ENCODE results near the gene NEDD4. TPM values are rescaled to one million over a fixed set of nuclear protein-coding genes. Genes with fewer than 3 reads are reported as not detected.
"Not testable (repeated sequence)": the region's sequence is repeated elsewhere in the genome, so short reads cannot be mapped to it uniquely, and the experiment has no call there.

Gene NEDD4
- total RNA-seq, 6 donors from 2014 or later: 8.4 to 18.8 (median 10.5) TPM

GRCh38 chr15:55786341-55786740 is 207.1 kb downstream of the NEDD4 start:
- TF ChIP-seq CTCF (IDR thresholded peaks at IDR 0.05) (no peak), EP300 (IDR thresholded peaks at IDR 0.05) (no peak), POLR2AphosphoS5 (IDR thresholded peaks at IDR 0.05) (no peak), POLR2A (IDR thresholded peaks at IDR 0.05) (no peak)
- Histone ChIP-seq H3K27me3 (no peaks in the 10 kb centered on the region), H3K4me1 (no peaks in the 10 kb centered on the region), H3K4me3 (no peak overlapping the region), H3K36me3 (no peaks in the 10 kb centered on the region), H3K27ac (no peak overlapping the region), H3K9me3 (peaks cover 0 to under 1% (median 0%) of the 10 kb centered on the region in 4 donors)
- WGBS, 2 donors: 86 to 98% methylated on average over 3 of the region's 3 CpGs
- ATAC-seq (ENCODE audit: low FRiP score in 2 of 2) (no peak), DNase-seq (no peak)

GRCh38 chr15:55785593-55785992 is 207.8 kb downstream of the NEDD4 start:
- whole genome bisulfite sequencing, 2 donors: 73 to 74% methylated on average over 6 to 9 of the region's 9 CpGs
- not testable (repeated sequence) for H3K36me3 ChIP-seq; ATAC-seq (ENCODE audit: low FRiP score in 2 of 2)

GRCh38 chr15:55784286-55784685 is 209.1 kb downstream of the NEDD4 start:
- no peak for ATAC-seq (ENCODE audit: low FRiP score in 2 of 2)
- Histone ChIP-seq H3K27ac (no peak overlapping the region), H3K4me1 (no peaks in the 10 kb centered on the region), H3K36me3 (no peaks in the 10 kb centered on the region), H3K9me3 (peaks cover 0 to 6% (median 0%) of the 10 kb centered on the region in 4 donors), H3K4me3 (no peak overlapping the region), H3K27me3 (no peaks in the 10 kb centered on the region)
- no peak for DNase-seq
- TF ChIP-seq POLR2A (IDR thresholded peaks at IDR 0.05) (no peak), EP300 (IDR thresholded peaks at IDR 0.05) (no peak), POLR2AphosphoS5 (IDR thresholded peaks at IDR 0.05) (no peak), CTCF (IDR thresholded peaks at IDR 0.05) (no peak)

More at GRCh38 chr15:55785593-55785992, 207.8 kb downstream of the NEDD4 start:
- not testable (repeated sequence) for H3K27me3 ChIP-seq, H3K4me3 ChIP-seq, H3K27ac ChIP-seq, H3K9me3 ChIP-seq, H3K4me1 ChIP-seq
- DNase-seq: peak in 1 of 2 donors; percentile 58

- Histone ChIP-seq H3K36me3 (no peaks in the 10 kb centered on the region), H3K4me1 (no peaks in the 10 kb centered on the region), H3K27me3 (no peaks in the 10 kb centered on the region), H3K27ac (no peak overlapping the region), H3K9me3 (peaks cover 0 to 6% (median 0%) of the 10 kb centered on the region in 4 donors), H3K4me3 (no peak overlapping the region)
- ATAC-seq (ENCODE audit: low FRiP score in 2 of 2): no peak
- no peak for DNase-seq
- 74 to 78% methylated on average over 3 of the region's 3 CpGs for WGBS, 2 donors
- TF ChIP-seq CTCF (IDR thresholded peaks at IDR 0.05): no peak
- TF ChIP-seq POLR2A (IDR thresholded peaks at IDR 0.05): no peak
- no peak for TF ChIP-seq EP300 (IDR thresholded peaks at IDR 0.05)
- TF ChIP-seq POLR2AphosphoS5 (IDR thresholded peaks at IDR 0.05): no peak
Measured at GRCh38 chr15:55782901-55783300, 210.5 kb downstream of the NEDD4 start.

GRCh38 chr15:55780292-55780691 is 213.1 kb downstream of the NEDD4 start:
- peaks cover 0 to 6% (median 0%) of the 10 kb centered on the region in 4 donors for H3K9me3 ChIP-seq
- WGBS, 2 donors: 19 to 64% methylated on average over 2 of the region's 2 CpGs
- ATAC-seq (ENCODE audit: low FRiP score in 2 of 2) (no peak), DNase-seq (no peak)
- H3K4me1 ChIP-seq: no peaks in the 10 kb centered on the region
- no peaks in the 10 kb centered on the region for H3K27me3 ChIP-seq
- H3K4me3 ChIP-seq: no peak overlapping the region
- TF ChIP-seq POLR2A (IDR thresholded peaks at IDR 0.05) (no peak), POLR2AphosphoS5 (IDR thresholded peaks at IDR 0.05) (no peak), EP300 (IDR thresholded peaks at IDR 0.05) (no peak), CTCF (IDR thresholded peaks at IDR 0.05) (no peak)
- H3K36me3 ChIP-seq: no peaks in the 10 kb centered on the region
- no peak overlapping the region for H3K27ac ChIP-seq

Measured in upper lobe of left lung (tissue), 6 donors.